Measurements from ENCODE around the gene SMAGP. TPM values are rescaled to one million over a fixed set of nuclear protein-coding genes. Genes with fewer than 3 reads are reported as not detected.
A peak's percentile ranks its signal among the peaks of the same experiment; 100 is the strongest.

The SMAGP gene
- total and polyA plus RNA-seq, 2 of the 4 experiments (the other 2 are of a cell fraction) = 12.2 to 42.7 TPM

DNA sequence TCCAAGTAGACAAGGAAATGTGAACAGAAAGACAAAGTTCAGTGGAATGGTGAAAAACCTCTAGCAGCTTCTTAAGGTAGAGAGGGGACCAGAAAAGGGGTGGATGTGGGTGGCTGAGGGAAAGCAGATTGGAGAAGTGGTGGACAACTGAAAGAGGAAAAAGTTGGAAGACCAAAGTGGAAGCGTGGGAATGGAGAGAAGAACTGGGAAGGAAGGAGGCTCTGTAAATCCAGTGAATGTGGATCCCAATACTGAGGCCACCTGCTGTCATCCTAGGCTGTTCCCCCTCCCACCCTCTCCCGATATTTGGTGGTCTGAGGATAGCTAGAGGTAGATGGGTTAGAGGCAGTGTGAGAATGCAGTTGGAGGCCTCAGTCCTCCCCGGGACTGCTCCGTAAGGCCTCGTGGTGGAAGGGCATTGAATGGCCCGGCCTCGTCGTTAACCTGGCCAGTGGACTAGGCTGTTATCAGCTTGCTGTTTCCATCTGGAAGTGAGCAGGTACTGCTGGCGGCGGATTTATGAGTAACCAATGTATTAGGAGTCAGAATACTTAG is 51.5 kb downstream of the SMAGP start:
- H2BK15ac ChIP-seq (ENCODE audit: low read depth, low read length) = peak overlapping the region; percentile 87; the same call in 2 of the 3 replicates
- dilution Hi-C loops (cut with HindIII; ENCODE audit: low sequenced_read_pairs, unreplicated experiment) = no loop called here
- peak overlapping the region; percentile 57 for H3K56ac ChIP-seq (ENCODE audit: extremely low read depth, insufficient read depth, low read length)
- peak overlapping the region; percentile 98 for H3K4me2 ChIP-seq (ENCODE audit: low read depth, low read length)
- DNase-seq = no peak
- H2BK20ac ChIP-seq (ENCODE audit: low read depth, low read length) = 0 out of 2 replicates have a peak overlapping the region, but pooled peaks have one; percentile 84
- H3K9me1 ChIP-seq (ENCODE audit: insufficient read depth, low read length) = peaks cover 9% of the 10 kb centered on the region
- H3K27ac ChIP-seq (ENCODE audit: insufficient read depth, low read length) = peak overlapping the region; percentile 82
- peaks cover 14 to 27% of the 10 kb centered on the region in 2 experiments; a peak in 3 of 4 replicates for H3K79me1 ChIP-seq (ENCODE audit: low read depth in 1 of 2, low read length in 2 of 2)
- H3K9ac ChIP-seq (ENCODE audit: low read depth, low read length) = peak overlapping the region; percentile 85
- H3K36me3 ChIP-seq (ENCODE audit: control insufficient read depth, insufficient read depth, low read length) = 0 out of 2 replicates have a peak, but pooled peaks cover 1% of the 10 kb centered on the region
- ChIA-PET POLR2A (ENCODE audit: unreplicated experiment) (interaction anchor here (0.6 kb wide), 1 partner anchor 11 kb away, joined by 3 read pairs; no protein-coding TSS in a partner anchor), CTCF (interaction anchor here (0.6 kb wide), 1 partner anchor 120 kb away, joined by 3 read pairs; no protein-coding TSS in a partner anchor)
- H3K4ac ChIP-seq (ENCODE audit: low read depth, low read length) = peak overlapping the region; percentile 97
- BruUV-seq (replicated peaks) = no TSS peak
- H2BK5ac ChIP-seq (ENCODE audit: low read depth, low read length, poor library complexity, severe bottlenecking) = peak overlapping the region; percentile 85
- peak overlapping the region; percentile 92 for H2BK120ac ChIP-seq (ENCODE audit: low read depth, low read length)
- H2AK9ac ChIP-seq (replicated peaks; ENCODE audit: low read depth, low read length, poor library complexity) = peak overlapping the region; percentile 59
- H3K9me3 ChIP-seq (ENCODE audit: control insufficient read depth, insufficient read depth, low read length) = no peaks in the 10 kb centered on the region
- peak overlapping the region; percentile 77 for H3K4me3 ChIP-seq (ENCODE audit: insufficient read depth, low read depth, low read length)
- peak overlapping the region; percentile 95 to 98 for H4K8ac ChIP-seq (ENCODE audit: low read depth in 2 of 2, low read length in 2 of 2)
- H3K14ac ChIP-seq (replicated peaks; ENCODE audit: low read depth, low read length) = peak overlapping the region; percentile 94
- intact Hi-C loops (cut with micrococcal nuclease) = no loop called here
- in situ Hi-C loops (cut with MboI; ENCODE audit: low sequenced_read_pairs) = no loop called here
- H4K91ac ChIP-seq (ENCODE audit: insufficient read depth, low read depth, low read length) = peak overlapping the region; percentile 92
- peak overlapping the region; percentile 90; the same call in 1 of the 2 replicates for H3K18ac ChIP-seq (ENCODE audit: low read depth, low read length)
- peak overlapping the region; percentile 98 for H2AFZ ChIP-seq (replicated peaks; ENCODE audit: low read length, poor library complexity)
- H4K20me1 ChIP-seq (ENCODE audit: insufficient read depth, low read length) = no peaks in the 10 kb centered on the region
- no peaks in the 10 kb centered on the region for H3K27me3 ChIP-seq (ENCODE audit: control insufficient read depth, insufficient read depth, low read length)
- peak overlapping the region; percentile 87 for H2AK5ac ChIP-seq (ENCODE audit: low read depth, low read length)
- H3K4me1 ChIP-seq (ENCODE audit: control insufficient read depth, insufficient read depth, low read length) = peaks cover 4% of the 10 kb centered on the region
- no peak for ATAC-seq (ENCODE audit: low read depth)
- peak overlapping the region; percentile 74 for H4K5ac ChIP-seq (ENCODE audit: low read depth, low read length)
- peak overlapping the region; percentile 96 for H3K23ac ChIP-seq (ENCODE audit: low read depth, low read length)
- no CpG with 5 or more reads among the region's 10 CpGs for WGBS, 2 experiments (ENCODE audit: extremely low coverage in 2 of 2, insufficient read length in 1 of 2)
- TF ChIP-seq MXI1 (IDR thresholded peaks at IDR 0.05; ENCODE audit: borderline replicate concordance, low read depth, low read length) (no peak), USF2 (IDR thresholded peaks at IDR 0.05; ENCODE audit: low read depth, low read length) (no peak), BHLHE40 (IDR thresholded peaks at IDR 0.05; ENCODE audit: low read depth, low read length) (no peak), RFX5 (IDR thresholded peaks at IDR 0.05; ENCODE audit: low read depth, low read length) (no peak), MAZ (IDR thresholded peaks at IDR 0.05; ENCODE audit: borderline replicate concordance, low read depth, low read length) (no peak), MAFK (IDR thresholded peaks at IDR 0.05; ENCODE audit: low read depth, low read length) (no peak), FOS (IDR thresholded peaks at IDR 0.05; ENCODE audit: low read depth, low read length) (no peak)

Measured in IMR-90 (cell line).